Stimulated activated CD4-positive, alpha-beta T cell treated with anti-CD3 and anti-CD28 coated beads, TNF-alpha, amount 100 ng/mL, for 1 hour (primary cell): Measurements from ENCODE around the gene PIK3R1.

Source experiments
- DNase-seq, 3 donors: peaks; one replicate each; pipeline ENCODE4 v3.0.0-alpha.2; 2020; ENCODE audit warnings: low read depth in 3 of 3, low spot score in 1 of 3

Gene PIK3R1

GRCh38 chr5:68347536-68347935 is 132.0 kb downstream of the PIK3R1 start:
- DNase-seq: no peak

GRCh38 chr5:68348447-68349222 is 133.1 kb downstream of the PIK3R1 start:
- DNase-seq: no peak

- DNase-seq: no peak
Measured at GRCh38 chr5:68350176-68350575, 134.6 kb downstream of the PIK3R1 start.
